ENCODE data around the gene RP2. TPM values are rescaled to one million over a fixed set of nuclear protein-coding genes. Genes with fewer than 3 reads are reported as not detected.

RP2 gene
- total RNA-seq, 6 experiments from 2014 or later = 4.0 to 8.4 (median 6.4) TPM

- Histone ChIP-seq H3K36me3 (no peaks in the 10 kb centered on the region), H3K4me3 (no peak overlapping the region), H3K27me3 (no peaks in the 10 kb centered on the region), H3K9me3 (no peaks in the 10 kb centered on the region), H3K4me1 (no peaks in the 10 kb centered on the region), H3K27ac (no peak overlapping the region)
- TF ChIP-seq POLR2A (IDR thresholded peaks at IDR 0.05) (no peak), CTCF (IDR thresholded peaks at IDR 0.05) (no peak)
- ATAC-seq (no peak), DNase-seq (no peak)
- intact Hi-C loops (cut with DNase I) = no loop called here
- 100% methylated on average over 2 of the region's 3 CpGs for WGBS (ENCODE audit: insufficient coverage, low coverage, low lambda C conversion rate, missing lambda C conversion rate)
Observed at GRCh38 chrX:46927718-46928117, 90.9 kb downstream of the RP2 start.

GRCh38 chrX:46929439-46930261, 92.8 kb downstream of the RP2 start:
- WGBS (ENCODE audit: insufficient coverage, low coverage, low lambda C conversion rate, missing lambda C conversion rate) = 39% methylated on average over 3 of the region's 3 CpGs
- H3K27ac ChIP-seq = no peak overlapping the region
- no peak overlapping the region for H3K4me3 ChIP-seq
- no peaks in the 10 kb centered on the region for H3K9me3 ChIP-seq
- DNase-seq = no peak
- TF ChIP-seq POLR2A (IDR thresholded peaks at IDR 0.05) (no peak), CTCF (IDR thresholded peaks at IDR 0.05) (no peak)
- intact Hi-C loops (cut with DNase I) = no loop called here
- no peaks in the 10 kb centered on the region for H3K4me1 ChIP-seq
- H3K27me3 ChIP-seq = no peaks in the 10 kb centered on the region
- ATAC-seq = no peak
- H3K36me3 ChIP-seq = no peaks in the 10 kb centered on the region

Other genes with a start within 250 kb of the RP2 start
- 1 to 10 TPM; 5.7 to 9.0 (median 6.4) TPM for gene SLC9A7, start 77.9 kb upstream of the RP2 start, total RNA-seq
- gene JADE3, start 75.4 kb downstream of the RP2 start, total RNA-seq = 10 to 100 TPM in 2 of 6 experiments, 1 to 10 TPM in 4; 6.5 to 10.1 (median 9.1) TPM
- 100 to 1,000 TPM in 4 of 6 experiments, 10 to 100 TPM in 2; 44.6 to 292 (median 130) TPM for gene RGN, start 241.4 kb downstream of the RP2 start, total RNA-seq

All from right lobe of liver (tissue), 6 donors.